Fibroblast of mammary gland (primary cell): Measurements from ENCODE around the gene IL17B.

ENCODE experiments used
- DNase-seq: peaks from one replicate; pipeline ENCODE4 v3.0.0-alpha.2; 2010; ENCODE audit warnings: low read depth
- H3K4me3 ChIP-seq: 2 replicates; pipeline ENCODE4 v1.5.1; 2011; ENCODE audit warnings: low read depth, mild to moderate bottlenecking, low read length, moderate library complexity; ENCODE audit not compliant: control insufficient read depth
- TF ChIP-seq, protein P1 (sequence below): conservative IDR thresholded peaks from 2 replicates; pipeline ENCODE4 v1.5.1; 2011; ENCODE audit warnings: low read depth, low read length, inconsistent platforms; ENCODE audit not compliant: control insufficient read depth, insufficient read depth

The IL17B gene

GRCh38 chr5:149380466-149381121, 1.5 kb upstream of the IL17B start:
- no peak for DNase-seq
- no peak overlapping the region for H3K4me3 ChIP-seq
- TF ChIP-seq, protein P1, sequence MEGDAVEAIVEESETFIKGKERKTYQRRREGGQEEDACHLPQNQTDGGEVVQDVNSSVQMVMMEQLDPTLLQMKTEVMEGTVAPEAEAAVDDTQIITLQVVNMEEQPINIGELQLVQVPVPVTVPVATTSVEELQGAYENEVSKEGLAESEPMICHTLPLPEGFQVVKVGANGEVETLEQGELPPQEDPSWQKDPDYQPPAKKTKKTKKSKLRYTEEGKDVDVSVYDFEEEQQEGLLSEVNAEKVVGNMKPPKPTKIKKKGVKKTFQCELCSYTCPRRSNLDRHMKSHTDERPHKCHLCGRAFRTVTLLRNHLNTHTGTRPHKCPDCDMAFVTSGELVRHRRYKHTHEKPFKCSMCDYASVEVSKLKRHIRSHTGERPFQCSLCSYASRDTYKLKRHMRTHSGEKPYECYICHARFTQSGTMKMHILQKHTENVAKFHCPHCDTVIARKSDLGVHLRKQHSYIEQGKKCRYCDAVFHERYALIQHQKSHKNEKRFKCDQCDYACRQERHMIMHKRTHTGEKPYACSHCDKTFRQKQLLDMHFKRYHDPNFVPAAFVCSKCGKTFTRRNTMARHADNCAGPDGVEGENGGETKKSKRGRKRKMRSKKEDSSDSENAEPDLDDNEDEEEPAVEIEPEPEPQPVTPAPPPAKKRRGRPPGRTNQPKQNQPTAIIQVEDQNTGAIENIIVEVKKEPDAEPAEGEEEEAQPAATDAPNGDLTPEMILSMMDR = no peak

DNA sequence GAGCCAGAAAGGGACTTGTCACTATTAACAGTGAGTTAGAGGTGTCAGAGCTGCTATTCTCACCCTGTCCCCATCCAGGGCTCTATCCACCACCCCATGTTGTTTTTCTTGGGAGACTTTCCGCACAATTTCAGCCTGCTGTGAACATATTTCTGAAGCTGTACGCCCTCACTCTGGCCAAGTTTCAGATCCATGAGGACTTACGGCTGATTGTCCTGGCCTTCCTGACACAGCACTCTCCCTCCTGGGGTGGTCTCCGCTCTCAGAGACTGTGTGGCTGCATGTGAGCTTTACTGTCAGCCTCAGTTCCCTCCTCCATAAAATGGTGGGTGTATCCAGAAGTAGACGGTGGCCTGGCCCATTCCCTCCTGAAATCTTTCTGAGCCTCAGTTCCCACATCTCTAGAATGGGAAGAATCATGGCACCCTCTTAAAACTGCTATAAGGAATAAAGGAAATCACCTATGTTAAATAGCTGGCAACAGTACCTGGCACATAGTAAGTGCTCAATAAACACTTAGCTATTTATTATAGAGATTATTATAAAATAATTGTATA, 804 bp upstream of the IL17B start:
- TF ChIP-seq, protein P1 = no peak
- H3K4me3 ChIP-seq = no peak overlapping the region
- DNase-seq = no peak

DNA sequence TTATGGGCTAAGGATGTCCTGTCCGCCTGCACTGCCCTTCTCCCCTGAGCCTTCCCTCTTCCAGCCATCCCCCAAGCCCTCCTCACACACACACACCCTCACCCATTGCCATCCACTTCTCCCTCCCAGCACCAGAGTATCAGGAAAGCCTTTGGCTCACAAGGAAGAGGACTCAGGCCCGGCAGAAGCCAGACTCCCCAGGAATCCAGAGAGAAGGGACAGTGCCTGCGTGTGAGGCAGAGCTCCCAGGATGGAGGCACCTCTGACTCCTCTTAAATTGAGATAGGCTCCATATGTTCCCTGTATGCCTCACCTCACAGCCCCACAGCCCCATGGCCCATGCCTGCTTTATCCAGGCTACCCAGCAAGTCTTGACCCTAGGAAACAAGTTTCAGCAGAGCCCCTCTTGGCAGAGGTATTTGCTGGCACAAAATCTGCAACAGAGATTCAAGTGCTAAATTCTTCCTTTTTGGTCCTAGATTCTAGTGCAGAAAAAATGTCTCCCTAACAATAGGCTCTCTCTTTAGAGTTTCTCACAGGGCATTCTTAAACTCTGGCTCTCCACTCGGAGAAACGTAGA, 761 bp downstream of the IL17B start:
- TF ChIP-seq, protein P1 = no peak
- DNase-seq = no peak
- H3K4me3 ChIP-seq = no peak overlapping the region

DNA sequence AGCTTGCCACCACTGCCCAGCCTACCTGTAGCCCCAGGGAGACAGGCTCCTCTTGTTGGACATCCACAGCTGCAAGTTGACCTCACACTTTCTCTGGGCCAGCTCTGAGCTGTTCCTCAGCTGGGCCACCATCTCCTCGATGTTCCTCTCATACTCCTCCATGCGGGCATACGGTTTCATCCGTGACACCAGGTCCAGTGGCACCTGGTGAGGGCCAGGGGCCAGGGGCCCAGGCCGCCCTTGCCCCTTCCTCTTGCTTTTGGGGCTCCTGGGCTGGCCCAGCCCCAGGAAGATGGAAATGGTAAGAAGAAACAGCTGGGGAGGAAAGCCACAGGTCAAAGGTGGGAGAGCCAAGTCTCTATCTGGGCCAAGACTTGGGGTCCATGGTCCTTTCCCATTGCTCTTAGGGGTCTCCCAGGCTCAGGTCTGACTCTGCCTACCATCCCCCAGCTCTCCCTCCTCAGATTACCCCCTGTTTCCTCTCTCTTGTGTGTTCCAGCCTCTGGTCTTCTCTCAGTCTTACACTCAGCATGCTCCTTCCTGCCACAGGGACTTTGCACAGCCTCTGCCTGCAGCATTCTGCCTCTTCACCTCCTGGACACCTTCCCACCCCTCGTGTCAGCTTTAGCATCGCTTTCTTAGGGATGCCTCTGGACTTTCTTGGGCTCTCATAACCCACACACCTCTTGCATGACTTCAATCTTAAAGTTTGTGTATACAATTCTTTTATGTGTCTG, 2.2 kb downstream of the IL17B start:
- TF ChIP-seq, protein P1 = no peak
- DNase-seq = no peak
- H3K4me3 ChIP-seq = no peak overlapping the region

- TF ChIP-seq, protein P1 = no peak
- no peak overlapping the region for H3K4me3 ChIP-seq
- no peak for DNase-seq
These were observed 3.0 kb downstream of the IL17B start for GRCh38 chr5:149376104-149376503.

- DNase-seq = no peak
- no peak overlapping the region for H3K4me3 ChIP-seq
- TF ChIP-seq, protein P1 = no peak
These were observed 3.7 kb downstream of the IL17B start for GRCh38 chr5:149375434-149375833.
